Epithelial cell of proximal tubule (primary cell): ENCODE results near the gene ABCB1. TPM values are rescaled to one million over a fixed set of nuclear protein-coding genes. Genes with fewer than 3 reads are reported as not detected.

Source experiments
- DNase-seq: peaks from one replicate; pipeline ENCODE4 v3.0.0-alpha.2; 2011; ENCODE audit warnings: low read depth
- H3K4me3 ChIP-seq: 2 replicates; pipeline ENCODE4 v1.5.1; 2011; ENCODE audit warnings: low read depth, mild to moderate bottlenecking, low read length
- total RNA-seq: library from RNA; depleted of rRNA; stranded (reverse); fragments of >200 nt; gene quantifications from 2 replicates; pipeline ENCODE4 v1.2.3, GENCODE V29; 2015
- TF ChIP-seq, protein P1 (sequence below): conservative IDR thresholded peaks from 2 replicates; pipeline ENCODE4 v1.5.1; 2012; ENCODE audit warnings: low read depth, mild to moderate bottlenecking, low read length

Gene ABCB1
- total RNA-seq, 1 donor from 2014 or later: 13.3 TPM

DNA sequence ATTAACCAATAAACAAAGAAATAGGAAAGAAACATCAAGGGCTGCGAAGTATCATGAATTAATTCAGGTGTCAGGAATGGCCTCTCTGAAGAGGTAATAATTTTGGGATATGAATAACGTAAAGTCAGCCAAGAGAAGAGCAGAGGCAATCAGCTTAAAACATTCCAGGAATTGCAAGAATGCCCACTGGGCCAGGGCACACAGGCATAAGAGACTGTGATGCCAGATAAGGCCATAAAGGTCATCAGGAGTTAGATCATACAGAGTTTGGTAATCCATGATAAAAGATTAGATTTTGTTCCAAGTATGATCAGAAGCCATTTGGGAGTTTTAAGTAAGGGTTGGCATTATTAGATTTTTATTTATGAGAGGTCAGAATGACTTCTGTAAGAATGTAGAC lies 72.0 kb downstream of the ABCB1 start:
- no peak overlapping the region for H3K4me3 ChIP-seq
- no peak for DNase-seq
- TF ChIP-seq, protein P1, sequence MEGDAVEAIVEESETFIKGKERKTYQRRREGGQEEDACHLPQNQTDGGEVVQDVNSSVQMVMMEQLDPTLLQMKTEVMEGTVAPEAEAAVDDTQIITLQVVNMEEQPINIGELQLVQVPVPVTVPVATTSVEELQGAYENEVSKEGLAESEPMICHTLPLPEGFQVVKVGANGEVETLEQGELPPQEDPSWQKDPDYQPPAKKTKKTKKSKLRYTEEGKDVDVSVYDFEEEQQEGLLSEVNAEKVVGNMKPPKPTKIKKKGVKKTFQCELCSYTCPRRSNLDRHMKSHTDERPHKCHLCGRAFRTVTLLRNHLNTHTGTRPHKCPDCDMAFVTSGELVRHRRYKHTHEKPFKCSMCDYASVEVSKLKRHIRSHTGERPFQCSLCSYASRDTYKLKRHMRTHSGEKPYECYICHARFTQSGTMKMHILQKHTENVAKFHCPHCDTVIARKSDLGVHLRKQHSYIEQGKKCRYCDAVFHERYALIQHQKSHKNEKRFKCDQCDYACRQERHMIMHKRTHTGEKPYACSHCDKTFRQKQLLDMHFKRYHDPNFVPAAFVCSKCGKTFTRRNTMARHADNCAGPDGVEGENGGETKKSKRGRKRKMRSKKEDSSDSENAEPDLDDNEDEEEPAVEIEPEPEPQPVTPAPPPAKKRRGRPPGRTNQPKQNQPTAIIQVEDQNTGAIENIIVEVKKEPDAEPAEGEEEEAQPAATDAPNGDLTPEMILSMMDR: no peak

DNA sequence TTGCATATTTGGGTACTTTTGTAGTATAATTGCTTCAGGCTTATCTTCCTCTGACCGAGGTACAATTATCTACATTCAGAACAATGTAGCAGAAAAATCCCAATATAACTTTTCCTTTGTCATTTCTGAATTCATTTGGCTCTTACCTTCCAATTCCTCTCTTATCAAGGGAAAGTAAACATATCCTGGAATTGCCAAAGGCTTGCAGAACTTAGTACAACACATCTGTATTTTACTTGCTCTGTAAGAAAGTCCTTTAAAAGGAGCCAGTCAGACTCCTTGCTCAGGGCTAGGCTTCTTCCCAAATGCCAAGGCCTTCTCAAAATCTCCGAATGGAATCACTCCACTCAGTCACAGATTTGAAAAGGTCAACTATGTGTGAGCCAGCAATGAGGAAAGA lies 81.9 kb downstream of the ABCB1 start:
- no peak overlapping the region for H3K4me3 ChIP-seq
- TF ChIP-seq, protein P1: no peak
- DNase-seq: no peak

DNA sequence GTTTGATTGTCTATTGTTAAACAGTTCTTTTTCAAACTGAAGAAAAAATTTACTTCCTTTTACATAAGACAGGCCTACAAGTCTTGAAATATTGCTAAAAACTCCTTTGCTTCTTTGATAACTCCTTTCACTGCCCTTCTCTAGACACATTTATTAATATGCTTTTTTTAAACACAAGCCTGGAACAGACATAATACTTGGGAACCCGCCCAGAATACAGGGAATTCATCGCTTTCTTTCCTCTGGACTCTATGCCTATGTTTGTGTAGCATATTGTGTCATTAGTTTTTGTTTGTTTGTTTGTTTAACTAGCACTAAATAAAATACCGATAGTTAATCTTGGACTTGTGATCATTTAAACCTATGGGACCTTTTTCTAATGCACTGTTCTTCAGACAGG lies 82.8 kb downstream of the ABCB1 start:
- DNase-seq: no peak
- H3K4me3 ChIP-seq: no peak overlapping the region
- TF ChIP-seq, protein P1: no peak

DNA sequence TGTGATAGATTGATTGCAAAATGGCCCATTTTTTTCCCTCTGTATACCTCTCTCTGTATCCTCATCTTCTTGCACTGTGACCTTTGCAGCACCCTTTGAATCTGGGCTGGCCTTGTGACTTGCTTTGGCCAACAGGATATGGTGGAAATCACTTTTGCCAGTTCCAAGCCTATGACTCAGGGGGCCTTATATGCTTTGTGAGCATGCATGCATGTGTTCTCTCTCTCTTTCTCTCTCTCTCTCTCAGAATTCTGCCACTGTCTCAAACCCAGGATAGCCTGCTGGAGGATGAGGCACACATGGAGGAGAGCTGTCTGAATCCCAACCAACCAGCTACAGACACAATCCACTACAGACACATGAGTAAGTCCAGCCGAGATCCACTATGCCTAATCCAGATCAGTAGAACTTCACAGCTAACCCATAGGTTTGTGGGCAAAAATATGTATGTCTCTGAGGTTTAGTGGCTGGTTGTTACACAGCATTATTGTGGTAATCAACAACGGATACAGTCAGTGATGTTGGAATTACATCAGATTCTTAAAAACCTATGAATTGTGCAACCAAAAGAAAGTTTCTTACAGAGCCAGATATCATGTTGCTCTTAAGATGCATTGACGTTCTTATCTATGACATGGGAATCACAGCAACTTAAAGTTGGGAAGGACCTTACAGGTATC lies 83.4 kb downstream of the ABCB1 start:
- no peak overlapping the region for H3K4me3 ChIP-seq
- DNase-seq: peak; percentile 23
- TF ChIP-seq, protein P1: no peak

DNA sequence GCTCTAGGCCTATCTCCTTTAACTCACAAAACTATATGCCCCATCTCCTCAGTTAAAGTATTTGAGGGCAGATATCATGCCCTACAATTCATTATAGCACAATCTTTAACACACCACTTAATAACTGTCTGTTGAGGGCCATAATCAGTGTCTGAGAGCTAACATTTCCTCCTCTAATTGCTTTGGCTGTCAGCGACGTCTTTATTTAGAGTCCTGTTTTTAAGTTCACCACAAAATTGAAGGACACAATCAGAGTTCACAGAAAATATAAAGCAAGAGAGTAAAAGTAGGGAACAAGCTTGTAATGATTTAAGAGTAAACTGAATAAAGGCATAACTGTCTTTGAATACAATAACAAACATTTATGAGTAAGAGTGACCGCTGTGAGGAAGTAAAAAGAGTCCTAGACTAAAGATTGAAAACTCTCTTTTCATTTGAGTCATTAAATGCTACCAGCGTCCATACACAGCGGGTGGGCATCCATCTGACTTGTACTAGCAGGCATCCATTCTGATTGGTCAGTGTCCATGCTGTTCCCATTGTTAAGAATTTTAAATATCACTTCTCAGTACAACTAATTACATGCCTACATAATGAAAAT lies 86.8 kb downstream of the ABCB1 start:
- H3K4me3 ChIP-seq: no peak overlapping the region
- TF ChIP-seq, protein P1: no peak
- no peak for DNase-seq

DNA sequence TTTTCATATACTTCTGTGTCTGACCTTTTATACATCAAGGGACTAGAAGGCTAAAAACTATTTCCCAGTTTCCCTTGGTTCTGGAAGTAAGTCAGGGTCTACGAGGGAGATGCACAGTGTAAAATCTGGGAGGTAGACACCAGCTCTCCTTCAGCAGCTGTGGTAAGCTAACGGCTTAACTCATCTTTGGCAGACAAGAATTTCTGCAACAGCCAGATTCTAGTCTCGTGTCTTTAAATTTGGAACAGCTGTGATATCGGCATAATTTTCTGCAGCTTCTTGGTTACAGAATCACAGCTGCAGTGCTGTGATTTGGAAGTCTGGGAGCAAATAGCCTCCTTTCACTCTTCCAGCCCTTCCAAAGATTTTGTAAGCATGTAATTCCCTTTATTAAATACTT lies 87.8 kb downstream of the ABCB1 start:
- H3K4me3 ChIP-seq: no peak overlapping the region
- no peak for DNase-seq
- TF ChIP-seq, protein P1: no peak

DNA sequence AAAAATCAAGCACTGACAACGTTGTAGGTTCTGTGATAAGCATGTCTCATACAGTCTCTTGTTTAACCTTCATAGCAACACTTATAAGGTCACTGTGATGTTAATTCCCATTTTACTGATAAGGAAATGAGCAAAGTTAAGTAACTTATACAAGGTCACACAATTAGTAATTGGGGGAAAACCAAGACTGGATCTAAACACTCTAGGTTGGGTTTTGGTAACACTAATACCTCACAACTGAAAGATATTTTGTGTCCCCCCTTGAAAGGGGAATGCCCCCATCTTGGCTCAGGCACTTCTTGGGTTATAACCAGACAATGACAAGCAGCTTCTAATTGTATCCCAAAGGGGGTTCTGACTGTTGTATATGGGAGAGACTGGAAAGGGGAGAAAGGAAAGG lies 89.2 kb downstream of the ABCB1 start:
- DNase-seq: no peak
- H3K4me3 ChIP-seq: no peak overlapping the region
- TF ChIP-seq, protein P1: no peak
